NK-92 (cell line): ENCODE data around the gene GLRX2.

Source experiments
- DNase-seq: peaks from one replicate; lab custom pipeline; 2025; ENCODE audit not compliant: unreplicated experiment; lab: John Stamatoyannopoulos, UW

Gene GLRX2

GRCh38 chr1:193113258-193113991, 8.2 kb upstream of the GLRX2 start:
- DNase-seq: no peak

- DNase-seq: no peak
Observed at GRCh38 chr1:193111641-193112090, 6.5 kb upstream of the GLRX2 start.

GRCh38 chr1:193110864-193111263, 5.7 kb upstream of the GLRX2 start:
- no peak for DNase-seq

- DNase-seq: no peak
Observed at GRCh38 chr1:193110246-193110645, 5.0 kb upstream of the GLRX2 start.

GRCh38 chr1:193109619-193110018, 4.4 kb upstream of the GLRX2 start:
- no peak for DNase-seq

GRCh38 chr1:193108471-193108870, 3.3 kb upstream of the GLRX2 start:
- DNase-seq: no peak

GRCh38 chr1:193105821-193106177, 585 bp upstream of the GLRX2 start:
- DNase-seq: no peak

GRCh38 chr1:193104502-193104906, 710 bp downstream of the GLRX2 start:
- DNase-seq: no peak

GRCh38 chr1:193103759-193104501, 1.3 kb downstream of the GLRX2 start:
- no peak for DNase-seq

- DNase-seq: no peak
Observed at GRCh38 chr1:193102662-193103061, 2.6 kb downstream of the GLRX2 start.

GRCh38 chr1:193094112-193094511, 11.1 kb downstream of the GLRX2 start:
- DNase-seq: no peak

GRCh38 chr1:193090865-193091264, 14.3 kb downstream of the GLRX2 start:
- no peak for DNase-seq

GRCh38 chr1:193087893-193088292, 17.3 kb downstream of the GLRX2 start:
- DNase-seq: no peak

GRCh38 chr1:193086342-193086741, 18.9 kb downstream of the GLRX2 start:
- DNase-seq: no peak

- no peak for DNase-seq
Observed at GRCh38 chr1:193085263-193085662, 20.0 kb downstream of the GLRX2 start.

GRCh38 chr1:193083365-193084088, 21.7 kb downstream of the GLRX2 start:
- DNase-seq: no peak

GRCh38 chr1:193079187-193079586, 26.0 kb downstream of the GLRX2 start:
- no peak for DNase-seq

GRCh38 chr1:193077991-193078390, 27.2 kb downstream of the GLRX2 start:
- DNase-seq: no peak

- no peak for DNase-seq
Observed at GRCh38 chr1:193070942-193071341, 34.3 kb downstream of the GLRX2 start.

GRCh38 chr1:193070386-193070753, 34.8 kb downstream of the GLRX2 start:
- no peak for DNase-seq

- DNase-seq: no peak
Observed at GRCh38 chr1:193069748-193070385, 35.3 kb downstream of the GLRX2 start.
